ENCODE results near the gene S1PR5.
"Not testable (repeated sequence)": the region's sequence is repeated elsewhere in the genome, so short reads cannot be mapped to it uniquely, and the experiment has no call there.

The S1PR5 gene

DNA sequence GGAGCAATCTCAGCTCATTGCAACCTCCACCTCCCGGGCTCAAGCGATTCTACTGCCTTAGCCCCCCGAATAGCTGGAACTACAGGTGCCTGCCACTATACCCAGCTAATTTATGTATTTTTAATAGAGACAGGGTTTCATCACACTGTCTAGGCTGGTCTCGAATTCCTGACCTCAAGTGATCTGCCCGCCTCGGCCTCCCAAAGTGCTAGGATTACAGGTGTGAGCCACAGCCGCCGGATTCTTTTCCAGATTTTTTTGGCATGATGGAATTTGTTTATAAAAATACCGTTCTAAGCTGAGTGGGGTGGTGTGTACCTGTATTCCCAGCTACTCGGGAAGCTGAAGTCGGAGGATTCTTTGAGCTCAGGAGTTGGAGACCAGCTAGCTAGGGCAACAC is 20.4 kb upstream of the S1PR5 start:
- no peak for TF ChIP-seq BACH2 (CRISPR knock-in tag; IDR thresholded peaks at IDR 0.05; ENCODE audit: borderline replicate concordance)
- TF ChIP-seq, protein P1, sequence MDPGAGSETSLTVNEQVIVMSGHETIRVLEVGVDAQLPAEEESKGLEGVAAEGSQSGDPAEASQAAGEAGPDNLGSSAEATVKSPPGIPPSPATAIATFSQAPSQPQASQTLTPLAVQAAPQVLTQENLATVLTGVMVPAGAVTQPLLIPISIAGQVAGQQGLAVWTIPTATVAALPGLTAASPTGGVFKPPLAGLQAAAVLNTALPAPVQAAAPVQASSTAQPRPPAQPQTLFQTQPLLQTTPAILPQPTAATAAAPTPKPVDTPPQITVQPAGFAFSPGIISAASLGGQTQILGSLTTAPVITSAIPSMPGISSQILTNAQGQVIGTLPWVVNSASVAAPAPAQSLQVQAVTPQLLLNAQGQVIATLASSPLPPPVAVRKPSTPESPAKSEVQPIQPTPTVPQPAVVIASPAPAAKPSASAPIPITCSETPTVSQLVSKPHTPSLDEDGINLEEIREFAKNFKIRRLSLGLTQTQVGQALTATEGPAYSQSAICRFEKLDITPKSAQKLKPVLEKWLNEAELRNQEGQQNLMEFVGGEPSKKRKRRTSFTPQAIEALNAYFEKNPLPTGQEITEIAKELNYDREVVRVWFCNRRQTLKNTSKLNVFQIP (CRISPR knock-in tag; IDR thresholded peaks at IDR 0.05; ENCODE audit: borderline replicate concordance, low read depth) = no peak
- TF ChIP-seq PPARA (CRISPR knock-in tag; IDR thresholded peaks at IDR 0.05; ENCODE audit: borderline replicate concordance) = no peak
- TF ChIP-seq, protein P2, sequence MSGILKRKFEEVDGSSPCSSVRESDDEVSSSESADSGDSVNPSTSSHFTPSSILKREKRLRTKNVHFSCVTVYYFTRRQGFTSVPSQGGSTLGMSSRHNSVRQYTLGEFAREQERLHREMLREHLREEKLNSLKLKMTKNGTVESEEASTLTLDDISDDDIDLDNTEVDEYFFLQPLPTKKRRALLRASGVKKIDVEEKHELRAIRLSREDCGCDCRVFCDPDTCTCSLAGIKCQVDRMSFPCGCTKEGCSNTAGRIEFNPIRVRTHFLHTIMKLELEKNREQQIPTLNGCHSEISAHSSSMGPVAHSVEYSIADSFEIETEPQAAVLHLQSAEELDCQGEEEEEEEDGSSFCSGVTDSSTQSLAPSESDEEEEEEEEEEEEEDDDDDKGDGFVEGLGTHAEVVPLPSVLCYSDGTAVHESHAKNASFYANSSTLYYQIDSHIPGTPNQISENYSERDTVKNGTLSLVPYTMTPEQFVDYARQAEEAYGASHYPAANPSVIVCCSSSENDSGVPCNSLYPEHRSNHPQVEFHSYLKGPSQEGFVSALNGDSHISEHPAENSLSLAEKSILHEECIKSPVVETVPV (CRISPR knock-in tag; IDR thresholded peaks at IDR 0.05) = no peak
- TF ChIP-seq ARNTL (CRISPR knock-in tag; IDR thresholded peaks at IDR 0.05; ENCODE audit: borderline replicate concordance, low read depth) = no peak
- TF ChIP-seq, protein P3, sequence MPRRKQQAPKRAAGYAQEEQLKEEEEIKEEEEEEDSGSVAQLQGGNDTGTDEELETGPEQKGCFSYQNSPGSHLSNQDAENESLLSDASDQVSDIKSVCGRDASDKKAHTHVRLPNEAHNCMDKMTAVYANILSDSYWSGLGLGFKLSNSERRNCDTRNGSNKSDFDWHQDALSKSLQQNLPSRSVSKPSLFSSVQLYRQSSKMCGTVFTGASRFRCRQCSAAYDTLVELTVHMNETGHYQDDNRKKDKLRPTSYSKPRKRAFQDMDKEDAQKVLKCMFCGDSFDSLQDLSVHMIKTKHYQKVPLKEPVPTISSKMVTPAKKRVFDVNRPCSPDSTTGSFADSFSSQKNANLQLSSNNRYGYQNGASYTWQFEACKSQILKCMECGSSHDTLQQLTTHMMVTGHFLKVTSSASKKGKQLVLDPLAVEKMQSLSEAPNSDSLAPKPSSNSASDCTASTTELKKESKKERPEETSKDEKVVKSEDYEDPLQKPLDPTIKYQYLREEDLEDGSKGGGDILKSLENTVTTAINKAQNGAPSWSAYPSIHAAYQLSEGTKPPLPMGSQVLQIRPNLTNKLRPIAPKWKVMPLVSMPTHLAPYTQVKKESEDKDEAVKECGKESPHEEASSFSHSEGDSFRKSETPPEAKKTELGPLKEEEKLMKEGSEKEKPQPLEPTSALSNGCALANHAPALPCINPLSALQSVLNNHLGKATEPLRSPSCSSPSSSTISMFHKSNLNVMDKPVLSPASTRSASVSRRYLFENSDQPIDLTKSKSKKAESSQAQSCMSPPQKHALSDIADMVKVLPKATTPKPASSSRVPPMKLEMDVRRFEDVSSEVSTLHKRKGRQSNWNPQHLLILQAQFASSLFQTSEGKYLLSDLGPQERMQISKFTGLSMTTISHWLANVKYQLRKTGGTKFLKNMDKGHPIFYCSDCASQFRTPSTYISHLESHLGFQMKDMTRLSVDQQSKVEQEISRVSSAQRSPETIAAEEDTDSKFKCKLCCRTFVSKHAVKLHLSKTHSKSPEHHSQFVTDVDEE (CRISPR knock-in tag; IDR thresholded peaks at IDR 0.05) = no peak
- TF ChIP-seq ZFP30 (CRISPR knock-in tag; IDR thresholded peaks at IDR 0.05) = no peak
- no peak for TF ChIP-seq TOX (CRISPR knock-in tag; IDR thresholded peaks at IDR 0.05; ENCODE audit: borderline replicate concordance)
- no peak for TF ChIP-seq ISL1 (CRISPR knock-in tag; IDR thresholded peaks at IDR 0.05)
- TF ChIP-seq CSDC2 (CRISPR knock-in tag; IDR thresholded peaks at IDR 0.05) = no peak
- no peak for TF ChIP-seq TCF4 (CRISPR knock-in tag; IDR thresholded peaks at IDR 0.05; ENCODE audit: borderline replicate concordance)
- ATAC-seq = no peak

DNA sequence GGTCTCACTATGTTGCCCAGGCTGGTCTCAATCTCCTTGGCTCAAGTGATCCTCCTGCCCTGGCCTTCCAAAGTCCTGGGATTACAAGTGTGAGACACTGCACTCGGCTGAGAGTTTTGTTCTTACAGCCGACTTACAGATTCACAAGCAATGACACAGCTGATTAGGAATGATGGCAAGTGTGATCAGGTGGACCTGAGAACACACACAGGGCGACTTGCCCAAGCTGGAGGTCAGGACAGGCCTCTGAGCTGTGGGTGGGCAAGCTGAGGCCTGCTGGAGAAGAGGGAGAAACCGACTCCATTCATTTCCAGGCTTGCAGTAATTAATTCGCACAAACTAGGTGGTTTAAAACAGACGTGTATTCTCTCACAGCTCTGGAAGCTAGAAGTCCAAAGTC is 18.4 kb upstream of the S1PR5 start:
- no peak for ATAC-seq
- TF ChIP-seq, protein P2 (CRISPR knock-in tag; IDR thresholded peaks at IDR 0.05) = no peak
- no peak for TF ChIP-seq TCF4 (CRISPR knock-in tag; IDR thresholded peaks at IDR 0.05; ENCODE audit: borderline replicate concordance)
- TF ChIP-seq ARNTL (CRISPR knock-in tag; IDR thresholded peaks at IDR 0.05; ENCODE audit: borderline replicate concordance, low read depth) = no peak
- TF ChIP-seq ZNF70 (CRISPR knock-in tag; IDR thresholded peaks at IDR 0.05) = no peak
- TF ChIP-seq, protein P1 (CRISPR knock-in tag; IDR thresholded peaks at IDR 0.05; ENCODE audit: borderline replicate concordance, low read depth) = no peak

DNA sequence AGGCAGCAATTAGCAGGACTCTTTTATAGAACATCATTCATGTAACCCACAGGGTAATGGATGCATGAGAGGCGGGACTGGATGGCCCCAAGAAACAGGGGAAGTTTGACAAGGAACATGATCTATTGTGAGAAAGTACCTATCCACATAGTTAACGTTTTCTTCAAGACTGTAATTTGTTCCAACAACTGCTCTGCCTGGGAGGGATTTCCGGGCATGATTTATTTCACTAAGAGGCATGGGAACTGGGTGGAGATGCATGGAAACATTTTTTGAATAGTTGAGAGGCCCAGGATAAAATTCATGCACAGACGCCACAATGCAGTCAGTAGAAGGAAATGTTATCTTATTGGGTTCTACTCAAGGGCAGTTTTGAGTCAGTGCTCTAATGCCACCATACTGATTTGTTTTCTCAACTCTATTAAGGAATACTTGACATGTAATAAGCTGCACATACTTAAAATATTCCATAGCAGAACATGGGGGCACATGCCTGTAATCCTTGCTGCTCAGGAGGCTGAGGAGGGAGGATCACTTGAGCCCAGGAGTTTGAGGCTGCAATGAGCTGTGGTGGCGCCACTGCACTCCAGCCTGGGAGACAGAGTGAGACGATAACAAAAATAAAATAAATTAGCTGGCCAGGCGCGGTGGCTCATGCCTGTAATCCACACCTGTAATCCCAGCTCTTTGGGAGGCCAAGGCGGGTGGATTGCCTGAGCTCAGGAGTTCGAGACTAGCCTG is 16.6 kb upstream of the S1PR5 start:
- TF ChIP-seq, protein P1 (CRISPR knock-in tag; IDR thresholded peaks at IDR 0.05; ENCODE audit: borderline replicate concordance, low read depth) = no peak
- TF ChIP-seq ISL1 (CRISPR knock-in tag; IDR thresholded peaks at IDR 0.05) = peak; percentile 36; the same call in 1 of the 2 replicates
- peak; percentile 87 for ATAC-seq

- no peak for TF ChIP-seq ARNTL (CRISPR knock-in tag; IDR thresholded peaks at IDR 0.05; ENCODE audit: borderline replicate concordance, low read depth)
- ATAC-seq = no peak
Measured at GRCh38 chr19:10532457-10532856, 15.2 kb upstream of the S1PR5 start.

DNA sequence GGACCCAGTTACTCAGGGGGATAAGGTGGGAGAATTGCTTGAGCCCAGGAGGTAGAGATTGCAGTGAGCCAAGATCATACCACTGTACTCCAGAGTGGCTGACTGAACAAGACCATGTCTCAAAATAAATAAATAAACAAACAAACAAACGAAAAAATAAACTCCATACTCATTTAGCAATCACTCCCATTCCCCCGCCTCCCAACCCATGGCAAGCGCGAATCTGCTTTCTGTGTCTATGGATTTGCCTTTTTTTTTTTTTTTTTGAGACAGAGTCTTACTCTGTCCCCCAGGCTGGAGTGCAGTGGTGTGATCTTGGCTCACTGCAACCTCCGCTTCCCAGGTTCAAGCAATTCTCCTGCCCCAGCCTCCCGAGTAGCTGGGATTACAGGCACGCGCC is 9.6 kb upstream of the S1PR5 start:
- not testable (repeated sequence) for ATAC-seq
